ENCODE data around the gene TMPRSS6. TPM values are rescaled to one million over a fixed set of nuclear protein-coding genes. Genes with fewer than 3 reads are reported as not detected.

The TMPRSS6 gene
- total RNA-seq, 1 donor from 2014 or later, result not detected

- no peak for DNase-seq (ENCODE audit: low read depth)
Measured at GRCh38 chr22:37117092-37117491, 7.6 kb upstream of the TMPRSS6 start.

- DNase-seq (ENCODE audit: low read depth), result no peak
Measured at GRCh38 chr22:37115032-37115431, 5.5 kb upstream of the TMPRSS6 start.

- no peak for DNase-seq (ENCODE audit: low read depth)
Measured at GRCh38 chr22:37113757-37114156, 4.2 kb upstream of the TMPRSS6 start.

GRCh38 chr22:37112084-37112728, 2.7 kb upstream of the TMPRSS6 start:
- no peak for DNase-seq (ENCODE audit: low read depth)

- no peak for DNase-seq (ENCODE audit: low read depth)
Measured at GRCh38 chr22:37111156-37111717, 1.7 kb upstream of the TMPRSS6 start.

GRCh38 chr22:37107816-37108621, 1.5 kb downstream of the TMPRSS6 start:
- no peak for DNase-seq (ENCODE audit: low read depth)

- no peak for DNase-seq (ENCODE audit: low read depth)
Measured at GRCh38 chr22:37105990-37106389, 3.5 kb downstream of the TMPRSS6 start.

GRCh38 chr22:37105154-37105553, 4.4 kb downstream of the TMPRSS6 start:
- no peak for DNase-seq (ENCODE audit: low read depth)

- no peak for DNase-seq (ENCODE audit: low read depth)
Measured at GRCh38 chr22:37103656-37104452, 5.7 kb downstream of the TMPRSS6 start.

GRCh38 chr22:37103151-37103550, 6.4 kb downstream of the TMPRSS6 start:
- no peak for DNase-seq (ENCODE audit: low read depth)

GRCh38 chr22:37101311-37102066, 8.0 kb downstream of the TMPRSS6 start:
- DNase-seq (ENCODE audit: low read depth), result no peak

GRCh38 chr22:37100589-37101127, 8.9 kb downstream of the TMPRSS6 start:
- DNase-seq (ENCODE audit: low read depth), result no peak

- DNase-seq (ENCODE audit: low read depth), result peak; percentile 44
Measured at GRCh38 chr22:37098976-37099591, 10.4 kb downstream of the TMPRSS6 start.

- DNase-seq (ENCODE audit: low read depth), result no peak
Measured at GRCh38 chr22:37097346-37097745, 12.2 kb downstream of the TMPRSS6 start.

GRCh38 chr22:37095113-37095512, 14.4 kb downstream of the TMPRSS6 start:
- no peak for DNase-seq (ENCODE audit: low read depth)

GRCh38 chr22:37094239-37094638, 15.3 kb downstream of the TMPRSS6 start:
- DNase-seq (ENCODE audit: low read depth), result no peak

GRCh38 chr22:37092997-37093396, 16.5 kb downstream of the TMPRSS6 start:
- no peak for DNase-seq (ENCODE audit: low read depth)

GRCh38 chr22:37091994-37092393, 17.5 kb downstream of the TMPRSS6 start:
- DNase-seq (ENCODE audit: low read depth), result no peak

GRCh38 chr22:37090920-37091695, 18.4 kb downstream of the TMPRSS6 start:
- DNase-seq (ENCODE audit: low read depth), result no peak

Data from myocyte (in vitro differentiated cells).